ENCODE results near the gene SYT3.

SYT3 gene

GRCh38 chr19:50639121-50640112 is at the start of gene SYT3:
TSS of gene SYT3 (minus strand) at chr19:50639881. CDS start at chr19:50637411, 2,470 bp downstream.
- peak in 46 of 51 donors; percentile 7 to 84 (median 53) for DNase-seq

- no peak for DNase-seq
Observed at GRCh38 chr19:50688766-50689165, 49.1 kb upstream of the SYT3 start.

- DNase-seq: no peak
Observed at GRCh38 chr19:50686310-50687032, 46.8 kb upstream of the SYT3 start.

GRCh38 chr19:50679177-50680125 is 39.8 kb upstream of the SYT3 start:
- peak in 50 of 51 donors; percentile 4 to 84 (median 62) for DNase-seq

GRCh38 chr19:50678323-50678722 is 38.6 kb upstream of the SYT3 start:
- DNase-seq: no peak

- no peak for DNase-seq
Observed at GRCh38 chr19:50677636-50678035, 38.0 kb upstream of the SYT3 start.

GRCh38 chr19:50676625-50677197 is 37.0 kb upstream of the SYT3 start:
- no peak for DNase-seq

- DNase-seq: no peak
Observed at GRCh38 chr19:50673118-50673517, 33.4 kb upstream of the SYT3 start.

GRCh38 chr19:50670102-50670380 is 30.4 kb upstream of the SYT3 start:
- no peak for DNase-seq

GRCh38 chr19:50669302-50670101 is 29.8 kb upstream of the SYT3 start:
- peak in 16 of 51 donors; percentile 3 to 51 (median 10) for DNase-seq

- DNase-seq: no peak
Observed at GRCh38 chr19:50668879-50669278, 29.2 kb upstream of the SYT3 start.

- DNase-seq: no peak
Observed at GRCh38 chr19:50668416-50668815, 28.7 kb upstream of the SYT3 start.

- DNase-seq: no peak
Observed at GRCh38 chr19:50667759-50668231, 28.1 kb upstream of the SYT3 start.

GRCh38 chr19:50667177-50667758 is 27.6 kb upstream of the SYT3 start:
- DNase-seq: no peak

GRCh38 chr19:50666346-50667176 is 26.9 kb upstream of the SYT3 start:
- DNase-seq: no peak

GRCh38 chr19:50664204-50664603 is 24.5 kb upstream of the SYT3 start:
- DNase-seq: no peak

- no peak for DNase-seq
Observed at GRCh38 chr19:50663482-50663790, 23.8 kb upstream of the SYT3 start.

- no peak for DNase-seq
Observed at GRCh38 chr19:50662651-50663481, 23.2 kb upstream of the SYT3 start.
